H1 (cell line): ENCODE measurements around the gene ARHGAP5.

ENCODE experiments used
- CHD1 ChIP-seq: IDR thresholded peaks from 2 replicates; pipeline ENCODE4 v1.6.1; 2012; ENCODE audit warnings: low read depth, low read length, improper control_type of control experiment
- EZH2 ChIP-seq: fragments of 200-600 bp; sonication (generic); IDR thresholded peaks from 2 replicates; pipeline ENCODE4 v1.7.1; 2012; ENCODE audit warnings: low read depth, mild to moderate bottlenecking, moderate library complexity, low read length, inconsistent platforms; ENCODE audit not compliant: severe bottlenecking
- TF ChIP-seq, protein P1 (sequence below), 3 experiments: IDR thresholded peaks; 1 replicate in 2 of 3; 2 replicates in 1 of 3; pipeline versions ENCODE4 v1.5.1 to v1.6.1; 2011; ENCODE audit warnings: low read length in 3 of 3, mild to moderate bottlenecking in 3 of 3, inconsistent platforms in 2 of 3, low read depth in 1 of 3, moderate library complexity in 1 of 3; ENCODE audit not compliant: insufficient read depth in 1 of 3; ENCODE audit errors: control extremely low read depth in 1 of 3

GRCh38 chr14:32075672-32076277 lies 1.3 kb upstream of the ARHGAP5 start:
- TF ChIP-seq EZH2 (no peak), CHD1 (no peak)
- TF ChIP-seq, protein P1, sequence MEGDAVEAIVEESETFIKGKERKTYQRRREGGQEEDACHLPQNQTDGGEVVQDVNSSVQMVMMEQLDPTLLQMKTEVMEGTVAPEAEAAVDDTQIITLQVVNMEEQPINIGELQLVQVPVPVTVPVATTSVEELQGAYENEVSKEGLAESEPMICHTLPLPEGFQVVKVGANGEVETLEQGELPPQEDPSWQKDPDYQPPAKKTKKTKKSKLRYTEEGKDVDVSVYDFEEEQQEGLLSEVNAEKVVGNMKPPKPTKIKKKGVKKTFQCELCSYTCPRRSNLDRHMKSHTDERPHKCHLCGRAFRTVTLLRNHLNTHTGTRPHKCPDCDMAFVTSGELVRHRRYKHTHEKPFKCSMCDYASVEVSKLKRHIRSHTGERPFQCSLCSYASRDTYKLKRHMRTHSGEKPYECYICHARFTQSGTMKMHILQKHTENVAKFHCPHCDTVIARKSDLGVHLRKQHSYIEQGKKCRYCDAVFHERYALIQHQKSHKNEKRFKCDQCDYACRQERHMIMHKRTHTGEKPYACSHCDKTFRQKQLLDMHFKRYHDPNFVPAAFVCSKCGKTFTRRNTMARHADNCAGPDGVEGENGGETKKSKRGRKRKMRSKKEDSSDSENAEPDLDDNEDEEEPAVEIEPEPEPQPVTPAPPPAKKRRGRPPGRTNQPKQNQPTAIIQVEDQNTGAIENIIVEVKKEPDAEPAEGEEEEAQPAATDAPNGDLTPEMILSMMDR (IDR thresholded peaks at IDR 0.05; ENCODE audit: control extremely low read depth in 1 of 3, insufficient read depth in 1 of 3, low read depth in 1 of 3, low read length in 3 of 3) = no peak
